K562 (cell line): ENCODE results near the gene LATS1. TPM values are rescaled to one million over a fixed set of nuclear protein-coding genes. Genes with fewer than 3 reads are reported as not detected.

Experiments used
- ESRRA ChIP-seq: fragments of 450-650 bp; IDR thresholded peaks from 2 replicates; pipeline ENCODE4 v1.6.1; 2014; ENCODE audit warnings: low read depth, mild to moderate bottlenecking, moderate library complexity, borderline replicate concordance
- ILF3 ChIP-seq: fragments of 450-650 bp; IDR thresholded peaks from 2 replicates; pipeline ENCODE4 v1.6.1; 2018; ENCODE audit warnings: antibody characterized with exemption, mild to moderate bottlenecking, moderate library complexity, borderline replicate concordance
- MYC ChIP-seq, 2 experiments: fragments of 250-450 bp in 1 of 2; sonication (Bioruptor Pico) in 1 of 2; IDR thresholded peaks; 2 replicates each; pipeline versions ENCODE4 v1.5.1 to v1.6.1; 2012 to 2021; ENCODE audit warnings: low read depth in 2 of 2, borderline replicate concordance in 1 of 2, improper control_type of control experiment in 1 of 2, low read length in 1 of 2, mild to moderate bottlenecking in 1 of 2, moderate library complexity in 1 of 2
- POLR2G ChIP-seq: fragments of 200-400 bp; formaldehyde crosslinking; IDR thresholded peaks from 2 replicates; pipeline ENCODE4 v1.6.1; 2017; ENCODE audit warnings: low read depth, mild to moderate bottlenecking, antibody characterized with exemption, low read length, moderate library complexity
- TCF7L2 ChIP-seq: fragments of 150-350 bp; IDR thresholded peaks from 2 replicates; pipeline ENCODE4 v1.6.1; 2016; ENCODE audit warnings: low read depth, mild to moderate bottlenecking, low read length, moderate library complexity
- ZHX1 ChIP-seq: fragments of 150-350 bp; conservative IDR thresholded peaks from 2 replicates; pipeline ENCODE4 v1.6.1; 2014; ENCODE audit warnings: low read length
- ZNF134 ChIP-seq: fragments of 250-450 bp; sonication (Bioruptor Pico); conservative IDR thresholded peaks from 2 replicates; pipeline ENCODE4 v1.4.0; 2020
- ZNF347 ChIP-seq: fragments of 450-650 bp; formaldehyde crosslinking; IDR thresholded peaks from 2 replicates; pipeline ENCODE4 v1.4.0; 2020; ENCODE audit warnings: low read depth, mild to moderate bottlenecking, moderate library complexity
- polyA plus RNA-seq, 8 experiments: library from polyadenylated mRNA; depleted of rRNA in 4 of 8; stranded (reverse) in 5 of 8; unstranded in 3 of 8; fragments of >200 nt; fragmentation: Nextera tagmentation in 2 of 8; fragmentation: Illumina TruSeq in 1 of 8; extraction: Ambion mirVana in 2 of 8; extraction: Trizol in 1 of 8; gene quantifications; 2 replicates each; pipeline versions ENCODE4 v1.2.1 to v1.2.3, GENCODE V29; 2011 to 2014; ENCODE audit warnings: inconsistent platforms in 1 of 8, missing spikeins in 1 of 8
- total RNA-seq, 7 experiments: library from RNA; depleted of rRNA in 6 of 7; stranded (reverse); fragments of >200 nt in 6 of 7; fragmentation: Illumina TruSeq in 2 of 7; extraction: Trizol in 2 of 7; gene quantifications; 2 replicates each; pipeline versions ENCODE4 v1.2.1 to v1.2.3, GENCODE V29; 2011 to 2021; ENCODE audit warnings: low replicate concordance in 1 of 7
- TF ChIP-seq, protein P1 (sequence below), 2 experiments: fragments of 450-650 bp in 1 of 2; sonication (generic) in 1 of 2; formaldehyde crosslinking in 1 of 2; IDR thresholded peaks in 1 of 2; conservative IDR thresholded peaks in 1 of 2; 2 replicates each; pipeline versions ENCODE4 v1.6.1 to v1.8.1; 2016 to 2023; ENCODE audit warnings: mild to moderate bottlenecking in 2 of 2, moderate library complexity in 2 of 2, inconsistent platforms in 1 of 2, missing genetic modification reagents in 1 of 2

LATS1 gene
- total and polyA plus RNA-seq, 9 of the 15 experiments (the other 6 are each of a cell fraction or from before 2014, with no cell fraction given), result 5.0 to 36.3 (median 18.4) TPM

- TF ChIP-seq ILF3, result no peak
- no peak for TF ChIP-seq ZNF134 (CRISPR knock-in tag)
- TF ChIP-seq ZNF347 (CRISPR knock-in tag), result no peak
- no peak for TF ChIP-seq ZHX1
- TF ChIP-seq POLR2G, result peak; percentile 100
- peak; percentile 96 for TF ChIP-seq MYC (IDR thresholded peaks at IDR 0.05; ENCODE audit: low read depth, low read length)
- peak; percentile 78; the same call in 1 of the 2 replicates for TF ChIP-seq MYC (CRISPR knock-in tag; IDR thresholded peaks at IDR 0.05; ENCODE audit: borderline replicate concordance, low read depth)
- TF ChIP-seq, protein P1, sequence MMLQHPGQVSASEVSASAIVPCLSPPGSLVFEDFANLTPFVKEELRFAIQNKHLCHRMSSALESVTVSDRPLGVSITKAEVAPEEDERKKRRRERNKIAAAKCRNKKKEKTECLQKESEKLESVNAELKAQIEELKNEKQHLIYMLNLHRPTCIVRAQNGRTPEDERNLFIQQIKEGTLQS (IDR thresholded peaks at IDR 0.05), result no peak
- TF ChIP-seq, protein P1 (CRISPR knock-in tag; conservative IDR thresholded peaks at IDR 0.05), result peak; percentile 50; the same call in 1 of the 2 replicates
- no peak for TF ChIP-seq TCF7L2
- TF ChIP-seq ESRRA, result peak; percentile 86
Observed at GRCh38 chr6:149648148-149649145, 69.5 kb downstream of the LATS1 start, which contains the start of gene KATNA1 (continued).
